ENCODE results near the gene EIF2D. TPM values are rescaled to one million over a fixed set of nuclear protein-coding genes. Genes with fewer than 3 reads are reported as not detected.

The EIF2D gene
- total RNA-seq, 1 donor from 2014 or later = 41.2 TPM

GRCh38 chr1:206570529-206570928 is 41.7 kb downstream of the EIF2D start:
- no peak for DNase-seq (ENCODE audit: low spot score)

GRCh38 chr1:206569556-206569955 is 42.7 kb downstream of the EIF2D start:
- DNase-seq (ENCODE audit: low spot score) = no peak

GRCh38 chr1:206568779-206569352 is 43.4 kb downstream of the EIF2D start:
- DNase-seq (ENCODE audit: low spot score) = no peak

GRCh38 chr1:206568256-206568655 is 44.0 kb downstream of the EIF2D start:
- DNase-seq (ENCODE audit: low spot score) = no peak

GRCh38 chr1:206566999-206567398 is 45.3 kb downstream of the EIF2D start:
- DNase-seq (ENCODE audit: low spot score) = no peak

GRCh38 chr1:206565995-206566394 is 46.3 kb downstream of the EIF2D start:
- DNase-seq (ENCODE audit: low spot score) = no peak

GRCh38 chr1:206563367-206564207 is 48.7 kb downstream of the EIF2D start:
- DNase-seq (ENCODE audit: low spot score) = no peak

- DNase-seq (ENCODE audit: low spot score) = no peak
These were observed 52.1 kb downstream of the EIF2D start for GRCh38 chr1:206560007-206560716.

- no peak for DNase-seq (ENCODE audit: low spot score)
These were observed 52.6 kb downstream of the EIF2D start for GRCh38 chr1:206559672-206559995.

GRCh38 chr1:206558794-206559671 is 53.2 kb downstream of the EIF2D start:
- DNase-seq (ENCODE audit: low spot score) = no peak

- peak; percentile 37 for DNase-seq (ENCODE audit: low spot score)
These were observed 54.4 kb downstream of the EIF2D start for GRCh38 chr1:206557636-206558473.

GRCh38 chr1:206556750-206557635 is 55.3 kb downstream of the EIF2D start:
- peak; percentile 82 for DNase-seq (ENCODE audit: low spot score)

GRCh38 chr1:206556047-206556749 is 56.1 kb downstream of the EIF2D start:
- peak; percentile 28 for DNase-seq (ENCODE audit: low spot score)

- peak; percentile 41 for DNase-seq (ENCODE audit: low spot score)
These were observed 56.8 kb downstream of the EIF2D start for GRCh38 chr1:206555473-206555935.

- DNase-seq (ENCODE audit: low spot score) = no peak
These were observed 57.4 kb downstream of the EIF2D start for GRCh38 chr1:206554701-206555472.

GRCh38 chr1:206554211-206554610 is 58.1 kb downstream of the EIF2D start:
- DNase-seq (ENCODE audit: low spot score) = no peak

- DNase-seq (ENCODE audit: low spot score) = no peak
These were observed 60.3 kb downstream of the EIF2D start for GRCh38 chr1:206551986-206552326.

GRCh38 chr1:206551296-206551985 is 60.8 kb downstream of the EIF2D start:
- DNase-seq (ENCODE audit: low spot score) = no peak
